Measurements from ENCODE around the gene ZNF652.
"Not testable (repeated sequence)": the region's sequence is repeated elsewhere in the genome, so short reads cannot be mapped to it uniquely, and the experiment has no call there.

The ZNF652 gene

GRCh38 chr17:49361902-49362722 lies at the start of gene ZNF652:
Gene ZNF652, minus strand, starts transcription at chr17:49362250. Its CDS starts 44,525 bp downstream, at chr17:49317725.
- peak; percentile 89 for DNase-seq

GRCh38 chr17:49409066-49409465 lies 47.0 kb upstream of the ZNF652 start:
- DNase-seq: no peak

GRCh38 chr17:49407981-49408501 lies 46.0 kb upstream of the ZNF652 start:
- peak; percentile 93 for DNase-seq

- DNase-seq: no peak
These were observed 45.0 kb upstream of the ZNF652 start for GRCh38 chr17:49407086-49407485.

- DNase-seq: no peak
These were observed 44.5 kb upstream of the ZNF652 start for GRCh38 chr17:49406421-49407061.

- no peak for DNase-seq
These were observed 42.9 kb upstream of the ZNF652 start for GRCh38 chr17:49404906-49405305.

GRCh38 chr17:49404361-49404760 lies 42.3 kb upstream of the ZNF652 start:
- DNase-seq: no peak

GRCh38 chr17:49403514-49404289 lies 41.7 kb upstream of the ZNF652 start:
- DNase-seq: no peak

- DNase-seq: no peak
These were observed 40.7 kb upstream of the ZNF652 start for GRCh38 chr17:49402706-49403105.

GRCh38 chr17:49401971-49402611 lies 40.0 kb upstream of the ZNF652 start:
- no peak for DNase-seq

- DNase-seq: no peak
These were observed 37.9 kb upstream of the ZNF652 start for GRCh38 chr17:49399995-49400394.

- DNase-seq: no peak
These were observed 35.5 kb upstream of the ZNF652 start for GRCh38 chr17:49397586-49397985.

GRCh38 chr17:49393491-49394255 lies 31.6 kb upstream of the ZNF652 start:
- no peak for DNase-seq

- no peak for DNase-seq
These were observed 28.7 kb upstream of the ZNF652 start for GRCh38 chr17:49390548-49391324.

- DNase-seq: not testable (repeated sequence)
These were observed 27.7 kb upstream of the ZNF652 start for GRCh38 chr17:49389514-49390347.

- no peak for DNase-seq
These were observed 26.9 kb upstream of the ZNF652 start for GRCh38 chr17:49388692-49389513.

- DNase-seq: no peak
These were observed 26.2 kb upstream of the ZNF652 start for GRCh38 chr17:49388290-49388640.

- DNase-seq: no peak
These were observed 25.6 kb upstream of the ZNF652 start for GRCh38 chr17:49387498-49388289.

- no peak for DNase-seq
These were observed 24.3 kb upstream of the ZNF652 start for GRCh38 chr17:49386373-49386772.
